NB4 (cell line): ENCODE results near the gene ALDH1L2.

Experiments
- CTCF ChIP-seq: IDR thresholded peaks from one replicate; pipeline ENCODE4 v1.5.1; 2012; ENCODE audit warnings: low read depth, low read length
- MAX ChIP-seq: IDR thresholded peaks from 2 replicates; pipeline ENCODE4 v1.6.1; 2011; ENCODE audit warnings: low read depth, low read length
- POLR2A ChIP-seq: IDR thresholded peaks from 2 replicates; pipeline ENCODE4 v1.6.1; 2011; ENCODE audit warnings: mild to moderate bottlenecking; ENCODE audit not compliant: insufficient read length; ENCODE audit errors: extremely low read depth

DNA sequence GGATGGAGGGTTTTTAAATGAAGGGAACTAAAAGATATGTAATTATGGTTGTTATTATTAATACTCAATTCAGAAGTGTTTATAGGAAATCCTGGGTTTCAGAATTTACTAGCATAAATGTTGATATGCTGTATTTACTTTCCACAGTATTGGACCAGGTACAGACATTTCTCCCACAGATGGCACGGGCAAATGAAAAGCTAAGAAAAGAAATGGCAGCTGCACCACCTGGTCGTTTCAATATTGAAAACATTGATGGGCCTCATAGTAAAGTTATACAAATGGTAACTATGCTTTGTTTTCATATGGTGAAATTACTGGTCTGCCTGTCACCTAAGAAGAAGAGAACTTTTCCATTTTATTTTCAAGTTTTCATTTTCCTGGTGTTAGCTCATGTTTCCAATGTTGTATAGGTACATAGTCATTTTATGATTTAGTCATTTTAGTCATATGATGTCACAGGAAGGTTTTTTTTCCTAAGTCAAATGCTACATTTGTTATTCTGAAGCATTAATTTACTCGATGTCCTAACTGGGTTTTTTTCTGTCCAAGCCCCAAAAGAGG is 92.6 kb downstream of the ALDH1L2 start:
- TF ChIP-seq CTCF, result no peak
- no peak for TF ChIP-seq MAX
- no peak for TF ChIP-seq POLR2A
